SK-MEL-5 (cell line): ENCODE data around the gene AGPAT3. TPM values are rescaled to one million over a fixed set of nuclear protein-coding genes. Genes with fewer than 3 reads are reported as not detected.

Experiments used
- DNase-seq: peaks from one replicate; pipeline ENCODE4 v3.0.0-alpha.2; 2016; ENCODE audit warnings: low read depth, low spot score
- in situ Hi-C: cut with HindIII; loops from 2 replicates; pipeline ENCODE4 v1.10.0; 2016; ENCODE audit warnings: low sequenced_read_pairs, high pct_unique_total_duplicates, low pct_unique_long_range_greater_than_20kb
- total RNA-seq: library from RNA; depleted of rRNA; stranded (reverse); fragments of >200 nt; shearing (Covaris generic); gene quantifications from 2 replicates; pipeline ENCODE4 v1.2.3, GENCODE V29; 2014

Gene AGPAT3
- total RNA-seq, 1 experiment from 2014 or later = 22.5 TPM

- in situ Hi-C loops = no loop called here
- no peak for DNase-seq
These were observed 102.0 kb downstream of the AGPAT3 start for GRCh38 chr21:43966946-43967512.

GRCh38 chr21:43967981-43968380 is 103.0 kb downstream of the AGPAT3 start:
- in situ Hi-C loops = no loop called here
- no peak for DNase-seq

GRCh38 chr21:43968410-43969114 is 103.5 kb downstream of the AGPAT3 start:
- in situ Hi-C loops = no loop called here
- DNase-seq = no peak

- DNase-seq = no peak
- in situ Hi-C loops = no loop called here
These were observed 104.1 kb downstream of the AGPAT3 start for GRCh38 chr21:43969115-43969444.

- in situ Hi-C loops = no loop called here
- no peak for DNase-seq
These were observed 105.5 kb downstream of the AGPAT3 start for GRCh38 chr21:43970551-43970950.

- in situ Hi-C loops = no loop called here
- no peak for DNase-seq
These were observed 106.4 kb downstream of the AGPAT3 start for GRCh38 chr21:43971201-43971991.

- no peak for DNase-seq
- in situ Hi-C loops = no loop called here
These were observed 106.9 kb downstream of the AGPAT3 start for GRCh38 chr21:43971992-43972255.

- in situ Hi-C loops = no loop called here
- no peak for DNase-seq
These were observed 108.0 kb downstream of the AGPAT3 start for GRCh38 chr21:43972850-43973633.

- in situ Hi-C loops = no loop called here
These were observed 108.6 kb downstream of the AGPAT3 start for GRCh38 chr21:43973634-43973955.

GRCh38 chr21:43974791-43975468 is 109.9 kb downstream of the AGPAT3 start:
- DNase-seq = no peak
- in situ Hi-C loops = no loop called here

More at GRCh38 chr21:43973634-43973955, 108.6 kb downstream of the AGPAT3 start:
- no peak for DNase-seq

GRCh38 chr21:43975469-43976098 is 110.6 kb downstream of the AGPAT3 start:
- in situ Hi-C loops = no loop called here
- DNase-seq = peak; percentile 60

- in situ Hi-C loops = no loop called here
- DNase-seq = no peak
These were observed 111.6 kb downstream of the AGPAT3 start for GRCh38 chr21:43976661-43977060.

GRCh38 chr21:43978060-43978459 is 113.0 kb downstream of the AGPAT3 start:
- in situ Hi-C loops = no loop called here
- no peak for DNase-seq

- in situ Hi-C loops = no loop called here
- DNase-seq = no peak
These were observed 114.6 kb downstream of the AGPAT3 start for GRCh38 chr21:43979654-43980053.

GRCh38 chr21:43981151-43981870 is 116.3 kb downstream of the AGPAT3 start:
- DNase-seq = no peak
- in situ Hi-C loops = no loop called here

GRCh38 chr21:43981871-43982210 is 116.8 kb downstream of the AGPAT3 start:
- in situ Hi-C loops = no loop called here
- no peak for DNase-seq

GRCh38 chr21:43982489-43983078 is 117.6 kb downstream of the AGPAT3 start:
- in situ Hi-C loops = no loop called here
- no peak for DNase-seq
